GF-D8 (cell line): ENCODE measurements around the gene ZNF280D.
"Not testable (repeated sequence)": the region's sequence is repeated elsewhere in the genome, so short reads cannot be mapped to it uniquely, and the experiment has no call there.

Experiments used
- DNase-seq: peaks from one replicate; lab custom pipeline; 2025; lab: John Stamatoyannopoulos, UW

The ZNF280D gene

GRCh38 chr15:56715220-56715619 is 18.1 kb downstream of the ZNF280D start:
- no peak for DNase-seq

- DNase-seq: not testable (repeated sequence)
Measured at GRCh38 chr15:56709502-56709901, 23.8 kb downstream of the ZNF280D start.

- no peak for DNase-seq
Measured at GRCh38 chr15:56699743-56700142, 33.6 kb downstream of the ZNF280D start.

- no peak for DNase-seq
Measured at GRCh38 chr15:56698270-56698669, 35.0 kb downstream of the ZNF280D start.

GRCh38 chr15:56693761-56694160 is 39.5 kb downstream of the ZNF280D start:
- no peak for DNase-seq

GRCh38 chr15:56690733-56691132 is 42.6 kb downstream of the ZNF280D start:
- no peak for DNase-seq

- DNase-seq: no peak
Measured at GRCh38 chr15:56683908-56684307, 49.4 kb downstream of the ZNF280D start.

GRCh38 chr15:56681113-56681512 is 52.2 kb downstream of the ZNF280D start:
- DNase-seq: no peak

GRCh38 chr15:56679225-56679624 is 54.1 kb downstream of the ZNF280D start:
- DNase-seq: no peak

- no peak for DNase-seq
Measured at GRCh38 chr15:56678571-56678970, 54.7 kb downstream of the ZNF280D start.

- no peak for DNase-seq
Measured at GRCh38 chr15:56677271-56677670, 56.0 kb downstream of the ZNF280D start.

- no peak for DNase-seq
Measured at GRCh38 chr15:56675930-56676329, 57.4 kb downstream of the ZNF280D start.

GRCh38 chr15:56674857-56675256 is 58.5 kb downstream of the ZNF280D start:
- no peak for DNase-seq

GRCh38 chr15:56672721-56673120 is 60.6 kb downstream of the ZNF280D start:
- no peak for DNase-seq

GRCh38 chr15:56667517-56667916 is 65.8 kb downstream of the ZNF280D start:
- DNase-seq: no peak

GRCh38 chr15:56660943-56661342 is 72.4 kb downstream of the ZNF280D start:
- no peak for DNase-seq

GRCh38 chr15:56659197-56659596 is 74.1 kb downstream of the ZNF280D start:
- no peak for DNase-seq

- no peak for DNase-seq
Measured at GRCh38 chr15:56654624-56655023, 78.7 kb downstream of the ZNF280D start.

- no peak for DNase-seq
Measured at GRCh38 chr15:56654216-56654615, 79.1 kb downstream of the ZNF280D start.

- DNase-seq: no peak
Measured at GRCh38 chr15:56653787-56654186, 79.5 kb downstream of the ZNF280D start.

- no peak for DNase-seq
Measured at GRCh38 chr15:56653107-56653506, 80.2 kb downstream of the ZNF280D start.

GRCh38 chr15:56648311-56648710 is 85.0 kb downstream of the ZNF280D start:
- no peak for DNase-seq

GRCh38 chr15:56640549-56640948 is 92.8 kb downstream of the ZNF280D start:
- no peak for DNase-seq

- no peak for DNase-seq
Measured at GRCh38 chr15:56640127-56640526, 93.2 kb downstream of the ZNF280D start.

- no peak for DNase-seq
Measured at GRCh38 chr15:56639631-56640030, 93.7 kb downstream of the ZNF280D start.
